GM12892 (cell line): ENCODE data around the gene BICRA.

Experiments used
- POLR2A ChIP-seq: IDR thresholded peaks from 2 replicates; pipeline ENCODE4 v1.6.1; 2011; ENCODE audit warnings: low read depth, low read length, control low read depth
- POLR2AphosphoS5 ChIP-seq: IDR thresholded peaks from 2 replicates; pipeline ENCODE4 v1.6.1; 2011; ENCODE audit warnings: low read depth, low read length, control low read depth
- TAF1 ChIP-seq: IDR thresholded peaks from 2 replicates; pipeline ENCODE4 v1.6.1; 2011; ENCODE audit warnings: low read depth, mild to moderate bottlenecking, control low read depth, low read length, borderline replicate concordance

- TF ChIP-seq POLR2AphosphoS5 (no peak), POLR2A (no peak), TAF1 (no peak)
Measured at GRCh38 chr19:47613165-47614020, 4.5 kb downstream of the BICRA start.
